ENCODE results near the gene LAMTOR2.
"Not testable (repeated sequence)": the region's sequence is repeated elsewhere in the genome, so short reads cannot be mapped to it uniquely, and the experiment has no call there.

LAMTOR2 gene

GRCh38 chr1:156026588-156026987 is 28.0 kb upstream of the LAMTOR2 start:
- Mint-ChIP-seq H3K27me3 (peaks cover 31% of the 10 kb centered on the region), H3K4me1 (ENCODE audit: low read depth) (peaks cover 10% of the 10 kb centered on the region), H3K4me3 (no peak overlapping the region), H3K27ac (no peak overlapping the region), H3K36me3 (ENCODE audit: low read depth) (no peaks in the 10 kb centered on the region), H3K9me3 (no peaks in the 10 kb centered on the region)
- intact Hi-C loops (cut with micrococcal nuclease) = no loop called here

GRCh38 chr1:156033011-156033410 is 21.6 kb upstream of the LAMTOR2 start:
- Mint-ChIP-seq H3K4me1 (ENCODE audit: low read depth) (peaks cover 5% of the 10 kb centered on the region), H3K27me3 (peaks cover 8% of the 10 kb centered on the region), H3K9me3 (no peaks in the 10 kb centered on the region), H3K4me3 (no peak overlapping the region), H3K27ac (no peak overlapping the region), H3K36me3 (ENCODE audit: low read depth) (peaks cover 23% of the 10 kb centered on the region)
- intact Hi-C loops (cut with micrococcal nuclease) = no loop called here

DNA sequence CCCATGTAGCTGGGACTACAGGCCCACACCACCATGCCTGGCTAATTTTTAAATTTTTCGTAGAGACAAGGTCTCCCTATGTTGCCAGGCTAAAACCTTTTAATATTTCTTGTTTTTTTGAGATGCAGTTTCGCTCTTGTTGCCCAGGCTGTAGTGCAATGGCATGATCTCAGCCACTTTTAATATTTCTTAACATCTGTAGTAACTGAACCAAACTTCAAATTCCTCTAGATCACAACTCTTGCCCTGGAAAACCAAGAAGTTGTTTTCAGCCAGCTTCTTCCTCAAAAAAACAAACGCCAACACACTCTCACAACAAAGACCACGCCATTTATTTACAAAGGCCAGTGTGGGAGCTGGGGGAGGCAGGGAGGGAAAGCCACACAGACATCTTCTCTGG is 19.6 kb upstream of the LAMTOR2 start:
- H3K4me3 Mint-ChIP-seq; H3K27ac Mint-ChIP-seq; intact Hi-C loops (cut with micrococcal nuclease); H3K4me1 Mint-ChIP-seq (ENCODE audit: low read depth); H3K9me3 Mint-ChIP-seq; H3K27me3 Mint-ChIP-seq: not testable (repeated sequence)
- H3K36me3 Mint-ChIP-seq (ENCODE audit: low read depth) = peaks cover 40% of the 10 kb centered on the region

DNA sequence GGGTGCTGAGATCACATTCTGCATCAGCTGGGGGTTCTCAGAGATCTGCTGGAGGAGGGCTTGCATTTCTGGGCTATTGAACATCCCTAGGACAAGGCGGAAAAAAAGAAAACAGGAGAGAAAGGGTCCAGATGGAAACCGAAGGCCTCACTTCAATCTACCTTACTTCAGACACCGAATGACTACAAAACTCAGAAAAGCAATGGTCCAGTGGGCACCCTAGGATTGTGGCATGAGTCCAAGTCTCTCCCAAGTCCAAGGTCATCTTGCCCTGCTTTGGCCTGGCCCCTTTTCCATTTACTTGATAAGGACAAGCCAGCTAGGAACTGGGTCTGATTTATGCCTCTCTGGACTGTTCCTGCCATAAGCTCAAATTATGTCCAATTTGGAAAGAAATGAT is 11.8 kb upstream of the LAMTOR2 start:
- H3K27ac Mint-ChIP-seq = no peak overlapping the region
- H3K4me1 Mint-ChIP-seq (ENCODE audit: low read depth) = no peaks in the 10 kb centered on the region
- no peaks in the 10 kb centered on the region for H3K9me3 Mint-ChIP-seq
- no peaks in the 10 kb centered on the region for H3K27me3 Mint-ChIP-seq
- H3K36me3 Mint-ChIP-seq (ENCODE audit: low read depth) = peaks cover 76% of the 10 kb centered on the region
- no peak overlapping the region for H3K4me3 Mint-ChIP-seq
- intact Hi-C loops (cut with micrococcal nuclease) = no loop called here

- intact Hi-C loops (cut with micrococcal nuclease) = no loop called here
- Mint-ChIP-seq H3K9me3 (no peaks in the 10 kb centered on the region), H3K36me3 (ENCODE audit: low read depth) (peaks cover 79% of the 10 kb centered on the region), H3K27me3 (no peaks in the 10 kb centered on the region), H3K27ac (no peak overlapping the region), H3K4me3 (no peak overlapping the region), H3K4me1 (ENCODE audit: low read depth) (peaks cover 16% of the 10 kb centered on the region)
These were observed 9.5 kb upstream of the LAMTOR2 start for GRCh38 chr1:156045076-156045475.

- H3K4me3 Mint-ChIP-seq = no peak overlapping the region
- H3K27ac Mint-ChIP-seq = no peak overlapping the region
- H3K4me1 Mint-ChIP-seq (ENCODE audit: low read depth) = peaks cover 26% of the 10 kb centered on the region
- H3K9me3 Mint-ChIP-seq = no peaks in the 10 kb centered on the region
- H3K27me3 Mint-ChIP-seq = no peaks in the 10 kb centered on the region
- intact Hi-C loops (cut with micrococcal nuclease) = no loop called here
- peaks cover 67% of the 10 kb centered on the region for H3K36me3 Mint-ChIP-seq (ENCODE audit: low read depth)
These were observed 5.8 kb upstream of the LAMTOR2 start for GRCh38 chr1:156048663-156049258.

GRCh38 chr1:156050376-156050775 is 4.2 kb upstream of the LAMTOR2 start:
- Mint-ChIP-seq H3K9me3 (no peaks in the 10 kb centered on the region), H3K4me3 (no peak overlapping the region), H3K36me3 (ENCODE audit: low read depth) (peaks cover 63% of the 10 kb centered on the region), H3K27ac (no peak overlapping the region), H3K27me3 (no peaks in the 10 kb centered on the region), H3K4me1 (ENCODE audit: low read depth) (peaks cover 30% of the 10 kb centered on the region)
- intact Hi-C loops (cut with micrococcal nuclease) = no loop called here

DNA sequence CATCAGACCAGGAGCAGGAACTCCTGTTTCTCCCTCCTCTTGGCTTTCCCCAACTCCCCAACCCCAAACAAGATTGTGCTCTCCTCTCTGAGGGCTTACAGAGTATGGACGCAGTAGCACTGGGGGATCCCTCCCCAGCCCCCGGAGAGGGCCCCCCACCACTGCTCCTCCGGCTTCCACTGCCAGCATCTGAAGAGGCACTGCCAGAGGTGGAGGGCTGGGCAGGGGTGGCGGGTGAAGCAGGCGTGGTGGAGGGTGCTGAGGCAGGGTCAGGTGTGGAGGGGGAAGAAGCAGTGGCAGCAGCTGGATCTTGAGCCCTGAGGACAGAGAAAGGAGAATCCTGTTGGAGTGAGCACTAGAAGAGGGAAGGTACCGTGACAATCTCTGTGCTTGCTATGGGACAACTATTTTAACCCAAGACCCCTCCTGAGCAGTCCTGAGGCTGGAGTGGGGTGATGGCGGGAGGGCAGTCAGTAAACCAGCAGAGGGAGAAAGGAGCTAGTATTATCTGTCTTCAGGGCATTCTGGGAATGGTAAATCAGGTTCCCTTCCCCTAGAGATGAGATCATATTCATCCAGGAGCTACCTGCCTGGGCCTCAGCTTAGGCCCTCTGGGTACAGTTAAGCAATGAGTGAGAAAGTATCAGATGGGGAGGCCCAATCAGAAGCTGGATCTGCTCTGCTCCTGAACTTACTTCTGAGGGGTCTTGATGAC is 3.4 kb upstream of the LAMTOR2 start:
- H3K4me3 Mint-ChIP-seq = no peak overlapping the region
- intact Hi-C loops (cut with micrococcal nuclease) = no loop called here

DNA sequence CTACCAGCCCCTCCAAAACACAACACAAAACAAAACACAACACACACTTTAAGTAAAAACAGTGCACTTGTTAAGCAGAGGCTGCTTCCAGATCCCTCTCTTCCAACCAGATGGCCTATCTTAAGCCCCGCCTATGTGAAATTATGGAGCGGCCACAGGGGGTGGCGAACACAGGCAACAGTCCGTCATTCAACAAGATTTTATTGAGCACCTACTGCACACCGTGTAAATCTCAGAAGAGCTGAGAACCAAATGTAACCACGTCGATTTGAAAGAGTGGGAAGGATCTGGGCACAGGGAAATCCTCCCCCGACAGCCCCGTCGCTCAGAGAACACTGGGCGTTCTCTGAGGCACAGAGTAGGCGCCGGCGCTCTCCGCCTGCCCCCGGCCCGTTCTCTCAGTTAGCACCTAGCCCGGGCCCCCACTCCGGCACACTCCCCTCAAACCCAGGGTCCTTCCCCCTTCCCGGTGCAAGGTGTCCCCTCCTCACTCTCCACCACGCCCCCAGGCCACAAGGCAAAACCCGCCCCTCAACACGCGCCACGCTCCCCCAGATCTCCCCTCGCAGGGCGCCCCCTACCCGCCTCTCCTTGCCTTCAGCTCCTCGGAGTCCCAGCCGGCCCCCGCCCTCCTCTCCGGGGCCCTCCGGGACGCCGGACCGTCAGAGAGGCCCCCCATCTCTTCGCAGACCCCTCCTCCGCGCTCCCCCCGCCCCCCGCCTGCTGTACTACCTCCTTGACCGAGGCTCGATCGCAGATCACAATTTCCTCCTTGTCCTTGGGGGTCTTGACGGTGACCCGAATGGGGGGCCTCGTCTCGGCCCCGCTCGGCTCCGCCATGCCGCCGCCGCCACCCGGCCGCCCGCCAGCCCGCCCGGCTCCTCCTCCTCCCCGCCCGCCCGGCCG is 1.5 kb upstream of the LAMTOR2 start:
- H3K36me3 Mint-ChIP-seq (ENCODE audit: low read depth) = peaks cover 78% of the 10 kb centered on the region
- peaks cover 51% of the 10 kb centered on the region for H3K4me1 Mint-ChIP-seq (ENCODE audit: low read depth)
- intact Hi-C loops (cut with micrococcal nuclease) = no loop called here
- H3K4me3 Mint-ChIP-seq = peak overlapping the region; percentile 99
- H3K27me3 Mint-ChIP-seq = no peaks in the 10 kb centered on the region
- no peaks in the 10 kb centered on the region for H3K9me3 Mint-ChIP-seq
- peak overlapping the region; percentile 97 for H3K27ac Mint-ChIP-seq

More for the DNA sequence above, 3.4 kb upstream of the LAMTOR2 start:
- peaks cover 67% of the 10 kb centered on the region for H3K36me3 Mint-ChIP-seq (ENCODE audit: low read depth)
- H3K27ac Mint-ChIP-seq = no peak overlapping the region
- no peaks in the 10 kb centered on the region for H3K27me3 Mint-ChIP-seq
- H3K9me3 Mint-ChIP-seq = no peaks in the 10 kb centered on the region
- peaks cover 38% of the 10 kb centered on the region for H3K4me1 Mint-ChIP-seq (ENCODE audit: low read depth)

DNA sequence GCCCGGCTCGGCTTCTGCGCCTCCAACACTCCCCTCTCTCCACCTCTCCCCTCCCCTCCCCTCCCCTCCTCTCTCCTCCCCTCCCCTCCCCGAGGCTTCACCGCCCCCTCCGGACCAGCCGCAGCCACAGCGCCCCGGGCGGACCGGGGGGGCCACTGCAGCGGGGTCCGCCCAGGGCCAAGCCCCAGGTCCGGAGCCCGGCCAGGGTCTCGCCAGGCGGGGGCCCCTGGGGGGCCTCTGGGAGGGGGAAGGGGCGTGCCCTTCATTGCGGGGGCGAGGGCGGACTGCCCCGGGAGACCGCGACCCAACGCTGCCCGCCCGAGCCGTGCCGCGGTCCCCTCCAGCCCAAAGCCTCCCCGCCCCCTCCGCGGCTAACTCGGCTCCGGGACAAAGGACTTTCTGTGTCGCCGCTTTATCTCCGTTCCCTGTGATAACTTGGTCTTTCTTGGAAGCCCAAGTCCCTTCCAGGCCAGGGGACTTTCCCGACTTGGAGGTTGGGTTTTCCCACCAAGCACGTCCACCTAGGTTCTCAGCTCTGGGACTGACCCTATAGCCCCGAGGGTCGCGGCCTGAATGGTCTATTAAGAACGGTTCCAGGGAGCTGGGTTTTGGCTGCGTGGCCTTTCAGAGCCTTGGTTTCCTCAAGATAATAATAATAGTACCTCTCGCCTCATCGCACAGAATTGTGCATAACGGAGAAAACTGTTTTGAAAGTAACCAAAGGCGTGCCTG is 648 bp upstream of the LAMTOR2 start, which contains the start of gene UBQLN4:
TSS of gene UBQLN4 (minus strand) at position 31 of the 732 bp plus-strand sequence. CDS start 97 bp downstream, outside the sequence.
- H3K27me3 Mint-ChIP-seq = no peaks in the 10 kb centered on the region
- peak within 1 kb of the TSS; percentile 97 for H3K27ac Mint-ChIP-seq
- H3K9me3 Mint-ChIP-seq = no peaks in the 10 kb centered on the region
- H3K4me3 Mint-ChIP-seq = peak within 1 kb of the TSS; percentile 99
- peaks cover 54% of the 10 kb centered on the region for H3K4me1 Mint-ChIP-seq (ENCODE audit: low read depth)
- intact Hi-C loops (cut with micrococcal nuclease) = loop anchor here (1.0 to 2.0 kb wide), 3 partner anchors 29 to 37 kb away; partner anchors contain the start of genes MEX3A and SSR2
- H3K36me3 Mint-ChIP-seq (ENCODE audit: low read depth) = peaks cover 78% of the 10 kb centered on the region

GRCh38 chr1:156055281-156056048 is 883 bp downstream of the LAMTOR2 start:
- peak overlapping the region; percentile 97 for H3K27ac Mint-ChIP-seq
- H3K27me3 Mint-ChIP-seq = no peaks in the 10 kb centered on the region
- no peaks in the 10 kb centered on the region for H3K9me3 Mint-ChIP-seq
- peaks cover 50% of the 10 kb centered on the region for H3K4me1 Mint-ChIP-seq (ENCODE audit: low read depth)
- intact Hi-C loops (cut with micrococcal nuclease) = loop anchor here (2.0 kb wide), 2 partner anchors 27 to 35 kb away; partner anchors contain the start of gene MEX3A
- peaks cover 70% of the 10 kb centered on the region for H3K36me3 Mint-ChIP-seq (ENCODE audit: low read depth)
- peak overlapping the region; percentile 99 for H3K4me3 Mint-ChIP-seq

- intact Hi-C loops (cut with micrococcal nuclease) = no loop called here
- Mint-ChIP-seq H3K9me3 (no peaks in the 10 kb centered on the region), H3K4me3 (peak overlapping the region; percentile 37)
These were observed 1.8 kb downstream of the LAMTOR2 start for GRCh38 chr1:156056326-156056849.

More at GRCh38 chr1:156056326-156056849, 1.8 kb downstream of the LAMTOR2 start:
- Mint-ChIP-seq H3K27me3 (peaks cover 4% of the 10 kb centered on the region), H3K27ac (peak overlapping the region; percentile 97), H3K36me3 (ENCODE audit: low read depth) (peaks cover 60% of the 10 kb centered on the region), H3K4me1 (ENCODE audit: low read depth) (peaks cover 54% of the 10 kb centered on the region)
